SH-SY5Y (cell line): ENCODE measurements around the gene DAP.

Experiments
- GATA2 ChIP-seq: IDR thresholded peaks from 2 replicates; pipeline ENCODE4 v1.6.1; 2011; ENCODE audit warnings: mild to moderate bottlenecking, low read depth, low read length
- GATA3 ChIP-seq: IDR thresholded peaks from 2 replicates; pipeline ENCODE4 v1.6.1; 2011; ENCODE audit warnings: low read depth, mild to moderate bottlenecking, low read length, moderate library complexity

Gene DAP

DNA sequence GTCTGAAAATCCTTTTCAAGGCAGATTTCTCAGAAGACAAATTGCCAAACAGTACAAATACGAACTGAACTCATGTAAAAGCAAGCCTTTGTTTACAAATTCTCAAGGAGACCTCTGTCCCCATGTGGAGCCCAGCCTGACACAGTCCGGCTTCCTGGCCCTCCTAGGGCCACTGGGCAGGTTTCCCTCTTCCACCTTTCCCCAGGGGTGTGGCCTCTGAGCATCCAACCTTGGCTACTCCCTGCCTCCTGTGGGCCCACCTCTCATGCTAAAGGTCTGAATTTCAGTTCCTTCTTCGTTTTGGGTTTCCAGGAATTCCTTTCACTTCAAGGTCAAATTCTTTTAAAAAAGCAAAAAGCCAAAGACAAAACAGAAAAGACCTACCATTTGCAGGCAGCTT is 10.1 kb downstream of the DAP start:
- TF ChIP-seq GATA2, result no peak
- TF ChIP-seq GATA3, result no peak

DNA sequence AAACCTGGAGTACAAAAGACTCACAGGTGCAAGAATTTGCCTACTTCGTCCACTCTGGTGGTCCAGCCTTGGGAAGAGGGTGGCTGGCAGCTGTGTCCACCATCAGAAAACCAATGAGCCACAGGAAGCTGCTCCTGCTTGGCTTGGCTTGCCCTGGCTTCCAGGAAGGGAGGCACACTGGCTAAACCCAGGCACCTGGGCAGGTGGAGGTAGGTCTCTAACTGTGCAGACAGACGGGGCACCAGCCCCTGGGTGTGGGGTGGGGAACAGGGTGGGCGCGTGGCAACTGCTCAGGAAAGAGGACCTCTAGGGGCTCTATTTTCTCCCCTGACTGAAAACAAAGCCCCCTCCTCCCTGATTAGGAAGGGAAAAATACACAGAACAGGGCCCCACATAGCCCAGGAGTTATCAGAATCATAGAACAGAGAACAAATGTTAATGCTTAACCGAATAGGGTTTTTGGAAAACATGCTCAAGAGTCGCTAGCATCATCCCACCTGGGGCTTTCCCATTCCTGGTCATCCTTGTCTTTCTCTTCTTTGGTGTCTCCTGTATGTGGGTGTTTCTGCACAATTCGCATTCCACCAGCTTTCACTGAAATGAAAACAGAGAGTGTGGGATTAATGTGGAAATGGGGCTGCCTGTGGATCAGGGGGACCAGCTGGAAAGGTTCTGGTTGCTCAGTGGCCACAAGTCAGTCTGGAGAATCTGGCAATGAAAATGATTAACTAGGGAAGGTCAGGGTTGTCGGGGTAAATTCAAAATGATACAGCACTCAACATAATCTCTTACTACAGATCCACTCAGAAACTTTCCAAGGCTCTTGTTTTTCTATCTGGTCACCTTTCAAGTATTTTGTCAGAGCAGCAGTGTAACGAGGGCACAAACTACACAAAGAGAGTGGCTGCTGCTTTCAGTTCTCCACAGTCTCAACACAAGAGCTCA is 13.1 kb downstream of the DAP start:
- TF ChIP-seq GATA3 (no peak), GATA2 (no peak)

DNA sequence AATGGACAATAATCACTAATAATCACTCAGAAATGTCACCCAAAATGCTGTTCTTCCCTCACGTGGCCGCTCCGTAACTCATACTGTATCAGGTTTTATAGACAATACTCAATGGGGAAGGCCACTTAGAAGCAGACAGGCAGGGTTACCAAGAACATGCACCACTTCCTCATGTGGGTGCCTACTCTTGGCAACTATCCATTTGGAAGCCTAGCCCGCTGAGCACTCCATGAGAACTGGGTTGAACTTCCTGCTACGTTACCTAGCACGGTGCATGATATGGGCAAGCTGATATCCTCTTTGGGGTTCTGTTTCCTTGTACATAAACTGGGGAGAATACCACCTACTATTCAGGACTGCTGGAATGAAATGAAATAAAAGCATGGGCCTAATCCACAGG is 14.3 kb downstream of the DAP start:
- TF ChIP-seq GATA2, result no peak
- no peak for TF ChIP-seq GATA3

DNA sequence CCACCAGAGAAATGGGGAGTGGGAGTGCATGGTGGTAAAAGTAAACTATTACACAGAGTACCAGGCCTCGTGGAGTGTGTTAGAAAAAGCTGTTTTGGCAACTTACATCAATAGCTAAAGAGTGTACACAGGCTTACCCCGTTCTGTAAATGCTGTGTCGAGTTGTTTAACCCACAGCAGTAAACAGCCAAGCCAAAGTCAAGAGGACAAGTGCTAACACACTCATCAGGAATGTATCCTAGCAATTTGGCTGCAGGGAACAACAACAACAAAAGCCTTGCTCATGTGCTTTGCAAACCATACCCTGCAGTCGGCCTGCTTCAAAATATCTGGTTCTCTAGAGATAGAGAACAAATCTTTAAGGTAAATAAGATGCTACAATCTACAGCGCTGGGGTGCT is 15.9 kb downstream of the DAP start:
- TF ChIP-seq GATA3 (no peak), GATA2 (no peak)

DNA sequence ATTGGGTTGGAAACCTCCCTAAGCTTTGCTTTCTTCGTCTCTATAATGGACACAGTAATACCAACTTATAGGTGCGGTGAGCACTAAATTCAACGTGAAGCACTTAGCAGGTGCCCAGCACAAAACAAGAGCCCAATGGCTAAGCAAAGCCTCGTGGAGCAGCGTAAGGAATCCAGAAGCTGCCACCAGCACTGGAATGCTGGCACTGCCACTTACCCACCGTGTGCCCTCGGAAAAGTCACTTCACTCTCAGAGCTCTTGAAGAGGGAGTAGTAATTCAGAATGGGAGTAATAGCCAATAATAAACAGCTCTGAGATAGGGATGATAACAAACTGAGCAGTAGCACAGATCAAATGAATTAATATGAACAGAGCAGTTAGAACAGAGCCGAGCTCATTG is 16.4 kb downstream of the DAP start:
- TF ChIP-seq GATA3 (no peak), GATA2 (no peak)

DNA sequence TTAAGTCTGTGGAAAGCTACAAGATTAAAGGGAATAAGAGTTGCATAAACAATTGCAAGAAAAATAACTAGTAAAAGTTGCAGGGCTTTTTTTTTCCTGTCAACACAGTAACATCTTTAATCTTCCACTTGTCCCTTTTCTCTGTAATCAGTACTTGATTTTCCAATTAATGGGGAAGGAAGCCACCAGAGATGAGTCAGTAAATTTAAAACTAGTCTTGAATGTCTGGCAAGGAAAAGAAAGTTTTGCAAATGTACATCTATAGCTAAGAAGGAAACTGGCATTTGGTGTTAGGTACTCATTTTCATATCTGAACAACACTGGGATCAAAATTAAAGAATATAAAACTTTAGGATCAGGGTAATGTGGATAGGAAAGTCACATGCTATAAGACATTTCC is 17.1 kb downstream of the DAP start:
- TF ChIP-seq GATA3 (no peak), GATA2 (no peak)

DNA sequence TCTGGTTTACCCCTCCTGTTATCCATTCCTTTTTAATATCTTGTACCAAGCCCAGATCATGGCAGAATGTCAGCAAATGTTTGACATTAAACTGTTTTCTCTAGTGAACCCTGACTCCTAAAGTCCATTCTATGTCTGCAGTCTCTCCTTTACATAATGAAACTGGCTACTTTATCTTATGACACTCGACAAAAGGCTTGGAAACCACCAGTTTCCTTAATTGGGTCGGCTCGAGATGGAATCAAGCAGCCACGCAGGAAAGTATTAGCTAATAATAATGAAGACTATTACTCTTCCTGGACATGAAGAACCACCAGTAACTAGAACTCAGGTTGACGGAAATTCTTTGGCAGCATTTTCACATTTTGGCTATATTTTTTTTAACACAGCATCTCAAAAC is 17.5 kb downstream of the DAP start:
- no peak for TF ChIP-seq GATA3
- TF ChIP-seq GATA2, result no peak

DNA sequence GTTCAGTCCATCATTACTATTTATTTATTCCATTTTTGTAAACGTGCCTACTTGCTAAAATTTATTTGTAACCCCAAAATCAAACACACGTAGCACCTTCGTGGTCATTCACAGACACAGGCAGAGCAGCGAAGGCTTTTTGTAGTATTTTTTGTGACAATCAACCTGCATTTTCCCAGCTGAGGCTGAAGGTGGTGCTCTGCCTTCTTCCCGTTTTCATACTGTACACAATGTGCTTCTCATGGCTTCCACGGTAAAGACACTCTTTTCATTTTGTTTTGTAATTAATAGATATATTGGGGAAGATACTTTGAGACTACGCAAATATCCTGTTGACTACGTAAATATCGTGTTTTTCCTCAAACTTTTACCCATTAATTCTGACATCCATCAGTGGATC is 19.4 kb downstream of the DAP start:
- no peak for TF ChIP-seq GATA2
- TF ChIP-seq GATA3, result no peak

DNA sequence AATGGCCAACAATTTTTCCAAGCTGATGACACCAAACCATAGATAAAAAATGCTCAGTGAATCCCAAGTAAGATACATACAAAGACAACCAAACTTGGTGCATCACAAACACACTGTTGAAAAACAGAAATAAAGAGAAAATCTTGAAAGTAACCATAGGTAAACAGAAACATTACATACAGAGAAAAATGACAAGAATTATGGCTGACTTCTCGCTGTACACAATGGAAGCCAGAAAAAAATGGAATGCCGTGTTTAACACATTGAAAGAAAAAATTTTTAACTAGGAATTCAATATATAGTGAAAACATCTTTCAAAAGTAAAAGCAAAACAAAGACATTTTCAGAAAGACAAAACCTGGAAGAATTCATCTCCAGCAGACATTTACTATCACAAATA is 20.6 kb downstream of the DAP start:
- TF ChIP-seq GATA3 (no peak), GATA2 (no peak)

DNA sequence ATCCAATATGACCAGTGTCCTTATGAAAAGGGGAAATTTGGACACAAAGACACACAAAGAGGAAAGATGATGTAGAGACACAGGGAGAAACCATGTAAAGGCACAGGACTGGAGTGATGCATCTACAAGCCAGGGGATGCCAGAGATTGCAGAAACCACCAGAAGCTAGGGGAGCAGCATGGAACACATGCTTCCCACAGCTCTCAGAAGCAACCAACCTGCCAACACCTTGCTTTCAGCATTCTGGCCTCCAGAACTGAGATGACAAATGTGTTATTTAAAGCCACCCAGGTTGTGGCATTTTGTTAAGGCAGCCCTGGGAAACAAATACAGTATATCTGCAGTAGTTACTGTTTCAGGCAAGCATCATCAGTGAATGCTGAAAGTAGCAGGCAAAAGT is 23.2 kb downstream of the DAP start:
- no peak for TF ChIP-seq GATA2
- TF ChIP-seq GATA3, result no peak

DNA sequence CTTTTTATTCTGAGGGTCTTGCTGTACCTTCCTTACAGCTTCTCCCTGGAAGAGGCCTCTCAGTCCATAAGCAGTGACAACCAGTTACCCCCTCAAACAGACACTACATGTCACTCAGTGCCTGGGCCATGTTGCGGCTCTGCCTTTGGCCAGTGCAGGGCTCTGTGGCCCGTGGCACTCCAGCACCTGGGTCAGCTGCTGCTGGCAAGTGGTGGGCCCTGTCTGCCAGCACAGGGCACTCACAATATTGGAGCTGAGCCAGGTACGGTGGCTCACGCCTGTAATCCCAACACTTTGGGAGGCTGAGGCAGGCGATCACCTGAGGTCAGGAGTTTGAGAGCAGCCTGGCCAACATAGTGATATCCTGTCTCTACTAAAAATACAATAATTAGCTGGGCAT is 24.2 kb downstream of the DAP start:
- TF ChIP-seq GATA2, result no peak
- no peak for TF ChIP-seq GATA3

DNA sequence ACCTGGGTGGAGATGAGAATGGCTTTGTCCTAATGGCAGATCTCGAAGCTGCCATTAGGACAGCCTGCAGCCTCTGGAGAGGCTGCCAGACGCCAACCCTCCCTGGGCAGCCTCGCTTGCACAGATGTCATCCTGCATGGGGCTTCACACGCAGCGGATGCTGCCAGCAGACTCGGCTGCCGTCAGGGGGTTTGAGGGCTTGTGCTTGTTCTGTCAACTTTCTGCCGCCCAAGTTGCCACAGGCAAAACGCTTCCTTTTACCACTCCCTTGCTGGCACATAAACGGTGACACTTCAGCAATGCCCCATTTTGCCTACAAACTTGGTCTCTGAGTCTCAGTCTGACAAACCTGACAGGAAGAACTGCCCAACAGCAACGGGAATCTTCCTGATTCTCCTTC is 24.7 kb downstream of the DAP start:
- TF ChIP-seq GATA2 (no peak), GATA3 (no peak)

DNA sequence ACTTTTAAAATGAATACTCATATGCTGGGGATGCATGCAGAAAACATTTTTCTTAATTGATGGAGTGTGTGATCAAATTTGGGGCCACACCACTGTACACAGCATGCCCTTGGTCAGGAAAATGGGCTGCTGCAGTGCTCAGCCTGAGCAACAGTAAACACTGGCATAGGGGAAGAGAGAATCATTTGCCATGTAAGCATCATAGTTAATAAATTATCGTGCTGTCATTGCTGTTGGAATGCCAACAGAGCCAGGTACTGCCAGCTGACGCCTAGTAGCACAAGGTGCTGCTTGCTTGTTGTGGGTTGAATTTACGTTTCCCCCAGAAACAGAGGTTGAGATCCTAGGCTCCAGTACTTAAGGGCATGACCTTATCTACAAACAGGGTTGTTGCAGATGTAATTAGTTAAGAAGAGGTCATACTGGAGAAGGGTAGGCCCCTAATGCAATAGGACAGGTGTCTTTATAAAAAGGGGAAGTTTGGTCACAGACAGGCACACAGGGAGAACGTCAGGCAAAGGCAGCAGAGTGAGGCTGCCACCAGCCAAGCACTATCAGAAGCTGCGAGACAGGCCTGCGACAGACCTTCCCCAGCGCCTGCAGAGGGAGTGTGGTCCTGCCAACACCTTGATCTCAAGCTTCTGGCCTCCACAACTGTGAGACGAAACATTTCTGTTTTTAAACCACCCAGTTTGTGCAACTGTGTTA is 25.3 kb downstream of the DAP start:
- no peak for TF ChIP-seq GATA2
- no peak for TF ChIP-seq GATA3

DNA sequence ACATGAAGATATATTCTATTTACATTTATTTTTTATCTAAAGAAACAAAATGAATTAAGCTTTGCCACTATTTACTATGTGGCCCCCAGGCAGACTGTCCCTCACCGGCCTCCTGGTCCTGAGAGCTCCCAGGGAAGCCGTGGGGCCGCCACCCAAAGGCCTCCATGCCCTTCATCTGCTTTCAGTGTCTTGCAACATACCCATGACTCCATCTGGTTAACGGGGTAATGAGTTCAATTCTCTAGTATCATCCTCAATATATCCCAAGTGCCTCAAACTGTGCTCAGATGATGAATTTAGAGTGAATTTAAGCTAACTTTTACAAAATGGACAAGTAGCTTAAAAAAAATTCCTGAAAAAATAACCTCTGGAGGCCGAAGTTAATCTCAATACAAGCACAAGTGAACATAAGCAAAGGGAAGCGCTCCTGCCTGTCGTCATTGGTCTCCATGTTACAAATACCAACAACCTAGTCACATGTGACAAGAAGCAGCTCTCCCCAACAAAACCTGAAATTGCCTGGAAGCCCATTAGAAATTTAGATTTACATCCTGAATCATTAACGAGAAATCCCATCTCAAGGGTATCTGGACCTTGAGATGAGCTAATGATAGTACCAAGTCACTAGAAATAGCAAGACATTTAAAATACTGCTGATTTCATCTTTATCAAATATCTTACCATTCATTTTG is 26.1 kb downstream of the DAP start:
- no peak for TF ChIP-seq GATA2
- TF ChIP-seq GATA3, result no peak

DNA sequence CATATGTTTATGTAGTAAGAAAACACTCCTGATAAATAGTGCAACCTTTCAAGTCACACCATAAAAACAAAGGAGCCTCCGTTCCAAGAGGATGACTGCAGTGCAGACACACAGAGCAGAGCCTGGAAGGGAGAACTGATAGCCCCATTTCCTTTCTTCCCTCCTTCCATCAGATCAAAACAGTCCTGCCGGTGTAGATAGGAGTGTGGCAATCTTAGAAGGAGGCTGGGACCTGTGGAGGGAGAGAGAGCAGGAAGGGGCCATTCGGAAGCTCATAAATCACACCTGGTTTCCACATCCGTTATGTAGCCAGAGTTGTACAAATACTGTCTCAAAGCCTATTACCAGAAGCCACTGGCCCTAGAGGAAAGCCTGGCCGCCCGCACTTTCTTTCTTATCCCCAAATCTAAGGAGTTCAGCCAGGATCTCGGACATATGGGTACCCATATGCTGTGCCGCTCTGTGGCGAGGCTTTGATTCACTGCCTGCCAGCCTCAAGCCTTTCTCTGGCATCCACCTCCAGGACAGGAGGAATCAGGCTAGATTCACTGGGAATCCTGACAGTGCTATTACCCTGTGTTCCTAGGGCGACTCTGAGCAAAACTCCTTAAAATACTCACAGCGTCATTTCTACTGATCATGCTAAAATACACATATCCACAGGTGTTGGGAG is 26.9 kb downstream of the DAP start:
- TF ChIP-seq GATA3 (no peak), GATA2 (no peak)
